HG03135 (cell line): ENCODE measurements around the gene MPP2.
"Not testable (repeated sequence)": the region's sequence is repeated elsewhere in the genome, so short reads cannot be mapped to it uniquely, and the experiment has no call there.

Source experiments
- ATAC-seq: cut with Tn5 transposase; IDR thresholded peaks from one replicate; pipeline ENCODE4 v1.9.1; 2021; ENCODE audit warnings: mild to moderate bottlenecking, moderate library complexity; ENCODE audit not compliant: unreplicated experiment

MPP2 gene

DNA sequence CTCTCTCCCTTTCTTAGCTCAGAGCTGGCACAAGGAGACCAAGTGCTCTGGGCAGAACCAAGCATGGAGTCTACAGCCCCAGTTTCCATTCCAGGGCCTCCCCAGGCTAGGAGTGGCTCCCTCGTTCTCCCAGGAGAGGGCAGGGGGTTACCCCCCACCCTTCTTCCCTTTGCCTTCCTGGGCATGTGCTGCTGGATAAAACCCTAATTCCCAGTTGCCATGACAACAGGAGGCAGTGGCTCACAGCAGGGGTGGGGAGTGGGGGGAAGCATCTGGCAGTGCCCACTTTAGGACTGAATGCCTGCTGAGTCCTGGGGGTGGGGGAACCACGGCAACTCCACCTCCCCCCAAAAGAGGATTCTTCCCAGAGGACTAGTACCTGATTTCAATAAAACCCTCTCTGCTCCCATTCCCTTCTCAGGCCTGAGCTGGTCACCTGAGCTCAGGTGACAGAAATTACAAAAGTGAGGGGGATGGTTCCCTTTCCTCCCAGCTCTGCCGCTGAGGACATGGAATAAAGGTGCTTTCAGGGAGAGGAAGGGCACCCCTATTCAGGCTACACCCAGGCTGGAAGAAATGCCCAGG, 1.8 kb downstream of the MPP2 start:
- ATAC-seq = no peak

- no peak for ATAC-seq
These were observed 5.3 kb downstream of the MPP2 start for GRCh38 chr17:43901861-43902589.

GRCh38 chr17:43900858-43901754, 6.2 kb downstream of the MPP2 start:
- no peak for ATAC-seq

DNA sequence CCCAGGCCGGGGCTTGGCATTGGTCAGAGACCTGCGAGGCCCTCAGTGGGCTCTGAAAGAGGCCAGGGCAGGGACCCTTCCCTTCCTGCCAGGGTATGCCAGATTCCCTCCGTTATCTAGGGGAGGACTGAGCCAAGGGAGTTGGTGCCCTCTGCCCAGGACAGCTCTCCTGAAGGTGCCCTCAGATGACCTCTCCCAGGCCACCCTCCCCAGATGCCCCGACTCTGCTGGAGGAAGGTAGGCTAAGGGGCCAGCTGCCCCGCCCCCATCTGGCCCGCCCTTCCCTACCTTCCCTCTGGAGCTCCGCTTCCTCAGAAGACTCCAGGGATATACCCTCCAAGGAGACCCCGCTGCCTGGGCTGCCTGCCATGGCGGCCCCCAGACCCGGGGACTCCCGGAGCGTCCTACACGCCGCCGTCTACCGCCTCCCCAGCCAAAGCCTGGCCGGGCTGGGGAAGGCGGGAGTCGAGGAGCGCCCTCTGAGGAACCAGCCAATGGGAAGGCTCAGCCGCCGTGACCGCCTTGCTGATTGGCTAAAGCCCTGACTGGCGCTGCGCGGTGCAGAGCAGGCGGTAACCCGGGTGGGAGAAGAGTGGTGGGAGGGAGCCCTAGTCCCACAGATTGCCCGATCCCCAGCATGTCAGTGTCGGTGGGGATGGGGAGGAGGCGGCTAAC, 7.0 kb downstream of the MPP2 start:
- ATAC-seq = peak; percentile 75

DNA sequence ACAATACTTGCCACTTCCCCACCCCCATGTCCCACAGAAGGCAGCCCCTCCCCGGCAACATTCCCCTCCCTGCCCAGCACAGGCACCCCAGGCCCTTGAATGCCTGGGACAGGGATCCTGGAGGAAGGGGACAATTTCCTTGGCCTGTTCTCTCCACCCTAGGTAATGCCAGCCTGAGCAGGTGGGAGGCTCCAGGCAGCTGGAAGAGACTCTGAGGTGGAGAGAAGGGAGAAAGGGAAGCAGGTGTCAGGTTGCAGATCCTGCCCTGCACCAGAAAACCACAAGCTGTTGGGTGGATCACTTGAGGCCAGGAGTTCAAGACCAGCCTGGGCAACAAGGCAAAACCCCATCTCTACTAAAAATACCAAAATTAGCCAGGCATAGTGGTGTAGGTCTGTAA, 8.9 kb downstream of the MPP2 start:
- no peak for ATAC-seq

GRCh38 chr17:43897831-43898230, 9.5 kb downstream of the MPP2 start:
- no peak for ATAC-seq

DNA sequence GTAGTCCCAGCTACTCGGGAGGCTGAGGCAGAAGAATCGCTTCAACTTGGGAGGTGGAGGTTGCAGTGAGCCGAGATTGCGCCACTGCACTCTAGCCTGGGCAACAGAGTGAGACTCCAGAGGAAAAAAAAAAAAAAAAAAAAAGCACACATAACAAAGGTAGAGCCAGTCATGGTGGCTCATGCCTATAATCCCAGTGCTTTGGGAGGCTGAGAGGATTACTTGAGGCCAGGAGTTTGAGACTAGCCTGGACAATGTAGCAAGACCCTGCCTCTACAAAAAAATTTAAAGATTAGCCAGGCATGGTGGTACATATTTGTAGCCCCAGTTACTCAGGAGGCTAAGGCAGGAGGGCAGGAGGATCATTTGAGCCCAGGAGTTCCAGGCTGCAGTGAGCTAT, 12.8 kb downstream of the MPP2 start:
- not testable (repeated sequence) for ATAC-seq

- ATAC-seq = no peak
These were observed 14.7 kb downstream of the MPP2 start for GRCh38 chr17:43892647-43892952.

DNA sequence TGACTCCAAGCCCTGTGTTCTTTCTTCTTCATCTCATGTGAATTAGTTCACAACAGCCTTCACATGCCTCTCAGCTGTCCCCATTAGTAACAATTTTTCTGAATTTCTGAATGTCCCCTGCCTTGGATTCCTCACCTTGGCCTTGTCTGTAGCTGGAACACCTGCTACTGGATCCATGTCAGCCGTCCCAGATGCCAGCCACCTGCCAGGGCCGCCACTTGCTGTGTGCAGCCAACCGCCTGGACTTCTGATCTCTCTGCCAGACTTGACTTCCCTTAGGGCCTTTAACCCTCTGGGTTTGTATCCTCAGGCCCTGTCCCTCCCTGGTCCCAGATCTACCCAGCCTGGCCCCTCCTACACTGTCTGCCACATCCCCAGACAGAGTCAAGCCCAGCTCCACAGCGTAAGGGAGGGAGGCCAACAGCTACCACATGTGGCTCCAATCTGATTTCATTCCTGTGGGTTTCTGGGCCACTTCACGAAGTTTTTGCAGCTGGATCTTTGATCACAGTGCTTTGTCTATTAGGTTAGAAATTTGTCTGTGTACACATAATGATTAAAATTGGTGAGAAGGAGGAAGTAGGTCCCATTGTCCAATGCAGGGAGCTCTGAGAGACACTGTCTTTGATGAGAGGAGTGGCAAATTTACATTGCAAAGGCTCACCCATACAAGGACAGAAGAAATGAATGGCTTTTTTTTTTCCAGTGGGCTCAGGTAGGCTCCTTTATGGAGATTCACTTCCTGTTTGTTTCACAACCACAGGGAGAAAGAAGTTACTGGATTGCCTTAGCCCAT, 15.3 kb downstream of the MPP2 start:
- ATAC-seq = no peak

DNA sequence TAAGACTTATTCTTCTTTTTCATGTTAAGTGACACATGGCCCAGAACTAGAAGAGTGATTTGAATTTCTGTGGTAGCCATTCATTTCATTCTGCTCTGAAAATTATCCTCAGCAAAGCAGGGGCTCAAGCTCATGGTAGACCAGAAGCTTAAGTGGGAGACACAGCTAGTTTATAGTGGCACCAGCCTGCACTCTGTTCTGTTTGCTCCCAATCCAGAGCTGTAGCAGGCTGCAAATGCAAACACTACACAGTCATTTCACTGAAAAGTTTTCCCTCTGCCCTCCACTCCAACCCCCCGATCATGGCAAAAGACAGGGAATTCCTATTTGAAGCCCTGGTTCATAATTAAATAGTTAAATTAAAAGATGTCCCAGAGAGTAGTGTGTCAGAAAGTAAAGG, 17.1 kb downstream of the MPP2 start:
- ATAC-seq = no peak

DNA sequence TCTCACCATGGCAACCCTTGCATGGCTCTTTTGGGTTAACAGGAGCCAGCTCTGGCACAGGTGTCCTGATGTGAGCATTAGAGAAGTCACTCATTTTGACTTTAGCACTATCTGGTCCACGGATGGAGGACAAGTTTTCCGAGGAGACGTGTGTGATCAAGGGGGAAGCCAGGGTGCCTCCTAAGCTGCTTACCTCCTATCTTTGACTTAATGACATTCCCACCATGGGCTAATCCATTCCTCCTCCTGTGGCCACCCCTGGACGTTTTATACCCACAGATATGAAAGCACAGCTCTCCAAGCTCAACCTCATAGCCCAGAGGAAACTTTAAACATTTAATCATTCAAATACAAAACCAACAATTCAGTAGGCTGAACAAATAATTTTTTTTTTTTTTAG, 18.8 kb downstream of the MPP2 start:
- ATAC-seq = no peak

GRCh38 chr17:43882761-43883415, 24.4 kb downstream of the MPP2 start:
- ATAC-seq = no peak

DNA sequence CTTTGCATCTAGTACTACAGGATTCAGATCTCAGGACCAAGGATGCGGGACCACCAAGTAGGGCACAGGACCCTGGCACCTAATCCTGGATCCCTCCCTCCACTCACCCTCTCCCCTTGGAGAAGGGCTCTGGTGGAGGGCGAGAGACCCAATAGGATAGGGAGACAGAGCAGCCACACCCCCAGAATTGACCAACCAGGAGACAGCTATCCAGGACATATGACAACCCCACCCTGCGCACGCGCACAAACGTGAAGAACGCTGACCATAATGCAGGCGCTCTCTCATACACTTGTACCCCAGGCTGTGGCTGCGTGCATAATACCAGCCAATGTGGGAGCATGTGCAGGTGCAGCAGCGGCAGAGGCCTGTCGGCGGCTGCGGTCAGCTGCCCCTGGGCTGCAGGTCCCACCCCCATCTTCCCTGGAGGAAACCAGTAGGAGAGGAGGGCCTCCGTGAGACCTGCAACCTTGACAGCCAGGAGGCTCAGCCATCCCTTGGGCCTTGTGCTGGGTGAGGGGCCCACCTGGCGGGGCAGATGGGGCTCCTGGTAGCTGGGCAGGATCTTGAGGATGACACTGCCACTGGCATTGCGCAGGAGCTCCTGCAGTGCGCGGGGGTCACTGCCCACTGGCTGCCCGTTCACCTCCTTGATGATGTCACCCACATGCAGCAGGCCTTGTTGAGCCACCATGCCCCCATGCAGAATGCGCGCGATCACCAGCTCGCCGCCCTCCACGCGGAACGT, 25.4 kb downstream of the MPP2 start:
- ATAC-seq = no peak

- no peak for ATAC-seq
These were observed 26.2 kb downstream of the MPP2 start for GRCh38 chr17:43881181-43881580.

DNA sequence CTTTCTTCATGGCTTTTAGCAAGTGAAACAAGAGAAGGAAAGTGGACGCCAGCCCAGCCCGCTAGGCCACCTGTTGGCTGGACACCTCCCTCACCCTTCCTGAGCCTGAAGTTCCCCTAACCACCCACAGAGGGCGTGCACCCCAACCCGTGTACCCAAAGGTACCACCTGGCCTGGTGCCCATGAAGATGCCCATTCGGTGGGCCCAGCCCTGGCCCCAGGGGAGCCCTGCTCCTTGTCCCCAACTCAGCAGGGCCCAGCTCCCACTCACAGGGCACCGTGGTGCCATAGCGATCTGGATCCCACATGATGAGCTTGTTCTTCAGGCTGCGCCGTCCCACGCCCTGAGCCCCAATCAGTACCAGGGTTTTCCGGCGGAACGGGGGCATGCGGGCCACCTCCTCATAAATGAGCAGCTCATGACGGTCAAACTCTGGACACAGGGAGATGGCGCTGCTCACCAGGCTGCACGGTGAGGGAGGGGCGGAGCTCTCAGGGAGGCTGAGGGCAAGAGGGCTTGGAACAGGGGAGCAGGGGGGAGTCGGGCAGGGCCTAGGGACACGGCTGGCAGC, 26.8 kb downstream of the MPP2 start:
- no peak for ATAC-seq

DNA sequence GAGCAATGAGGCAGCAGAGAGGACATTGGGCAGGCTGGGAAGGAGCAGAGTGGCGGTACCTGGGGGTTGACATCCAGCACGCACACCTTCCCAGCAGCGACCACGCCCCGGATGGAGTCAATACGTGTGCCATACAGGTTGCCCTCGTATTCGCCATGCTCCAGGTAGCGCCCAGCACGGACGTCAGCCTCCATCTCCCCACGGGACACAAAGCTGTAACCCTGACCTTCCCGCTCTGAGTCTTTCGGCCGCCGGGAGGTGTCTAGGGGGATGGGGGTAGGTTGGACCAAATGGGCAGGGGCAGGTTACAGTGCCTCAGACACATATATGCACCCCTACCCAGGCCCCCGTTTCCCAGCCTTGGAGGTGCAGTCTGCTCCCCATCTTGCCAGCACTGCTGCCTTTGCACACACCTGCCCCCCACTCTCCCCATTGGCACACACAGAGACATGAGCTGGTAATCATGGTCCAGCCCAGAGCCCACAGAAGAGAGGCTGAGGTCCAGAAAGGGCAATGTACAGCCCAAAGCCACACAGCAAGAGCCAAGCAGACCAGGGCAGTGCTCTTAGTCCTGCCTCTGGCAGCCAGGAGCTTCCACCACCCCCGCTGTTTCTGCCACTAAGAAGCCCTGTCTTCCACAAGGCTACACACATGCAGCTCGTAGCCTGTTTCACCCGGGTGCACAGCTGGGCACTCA, 27.5 kb downstream of the MPP2 start:
- ATAC-seq = no peak

GRCh38 chr17:43878260-43879175, 28.8 kb downstream of the MPP2 start:
- ATAC-seq = no peak
